A172 (cell line): ENCODE results near the gene ABCC6. TPM values are rescaled to one million over a fixed set of nuclear protein-coding genes. Genes with fewer than 3 reads are reported as not detected.
"Not testable (repeated sequence)": the region's sequence is repeated elsewhere in the genome, so short reads cannot be mapped to it uniquely, and the experiment has no call there.

Source experiments
- DNase-seq: peaks from one replicate; pipeline ENCODE4 v3.0.0-alpha.2; 2015; ENCODE audit warnings: low spot score
- total RNA-seq: library from RNA; depleted of rRNA; stranded (reverse); fragments of >200 nt; shearing (Covaris generic); gene quantifications from 2 replicates; pipeline ENCODE4 v1.2.3, GENCODE V29; 2014

The ABCC6 gene
- total RNA-seq, 1 experiment from 2014 or later: not detected

DNA sequence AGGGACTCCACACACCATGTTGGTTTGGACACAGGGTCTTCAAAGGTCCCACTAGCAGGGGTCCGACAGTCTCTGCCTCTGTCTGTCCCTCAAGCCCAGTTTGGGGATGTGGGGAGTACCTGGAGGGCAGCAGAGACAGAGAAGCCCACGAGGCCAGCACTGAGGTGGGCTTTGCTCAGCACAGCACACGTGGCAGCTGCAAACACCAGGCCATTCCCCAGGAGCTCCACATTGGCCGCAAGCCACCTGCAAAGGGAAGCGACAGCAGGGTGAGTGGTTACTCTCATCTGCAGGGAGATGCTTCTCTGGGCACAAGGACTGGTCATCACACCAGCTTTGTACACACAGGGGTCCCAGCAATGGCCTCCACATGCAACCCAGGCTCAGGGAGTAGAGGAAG, 62.0 kb downstream of the ABCC6 start:
- no peak for DNase-seq

DNA sequence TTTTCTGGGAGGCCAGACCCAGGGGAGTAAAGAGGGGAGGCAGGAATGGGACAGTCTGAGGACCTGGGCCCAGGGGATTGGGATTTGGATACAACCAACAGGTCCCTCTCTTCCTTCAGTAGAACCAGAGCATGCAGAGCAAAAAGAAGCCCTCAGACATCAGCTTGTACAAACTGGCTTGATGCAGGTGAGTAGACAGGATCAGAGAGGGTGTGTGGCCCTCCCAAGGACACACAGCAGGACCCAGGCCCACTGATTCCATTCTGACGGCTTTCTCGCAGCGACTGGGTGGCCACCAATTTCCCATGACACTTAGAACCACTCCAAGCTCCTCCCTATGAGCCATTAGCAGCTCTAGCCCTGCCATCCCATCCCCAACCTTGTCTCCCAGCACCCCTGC, 63.6 kb downstream of the ABCC6 start:
- no peak for DNase-seq

DNA sequence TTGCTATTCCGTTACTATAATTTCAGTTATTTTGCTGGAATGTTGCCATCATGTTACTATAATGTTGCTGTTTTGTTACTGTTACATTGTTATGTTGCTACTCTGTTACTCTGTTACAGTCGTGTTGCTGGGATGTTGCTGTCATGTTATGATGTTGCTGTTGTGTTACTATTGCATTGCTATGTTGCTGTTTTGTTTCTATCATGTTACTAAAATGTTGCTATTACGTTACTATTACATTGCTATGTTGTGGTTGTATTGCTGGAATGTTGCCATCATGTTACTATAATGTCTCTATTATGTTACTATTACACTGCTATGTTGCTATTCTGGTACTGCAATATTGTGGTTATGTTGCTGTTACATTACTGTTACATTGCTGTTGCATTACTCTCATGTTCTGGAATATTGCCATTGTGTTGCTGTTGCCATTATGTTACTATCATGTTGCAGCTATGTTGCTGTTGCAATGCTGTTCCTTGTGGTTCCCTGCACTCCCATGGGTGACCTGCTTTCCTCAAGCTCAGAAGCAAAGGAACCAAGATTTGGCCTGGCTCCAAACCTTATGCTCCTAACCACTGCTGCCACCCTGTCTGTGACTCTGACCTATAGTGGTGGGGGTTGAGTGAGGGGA, 64.4 kb downstream of the ABCC6 start:
- no peak for DNase-seq

DNA sequence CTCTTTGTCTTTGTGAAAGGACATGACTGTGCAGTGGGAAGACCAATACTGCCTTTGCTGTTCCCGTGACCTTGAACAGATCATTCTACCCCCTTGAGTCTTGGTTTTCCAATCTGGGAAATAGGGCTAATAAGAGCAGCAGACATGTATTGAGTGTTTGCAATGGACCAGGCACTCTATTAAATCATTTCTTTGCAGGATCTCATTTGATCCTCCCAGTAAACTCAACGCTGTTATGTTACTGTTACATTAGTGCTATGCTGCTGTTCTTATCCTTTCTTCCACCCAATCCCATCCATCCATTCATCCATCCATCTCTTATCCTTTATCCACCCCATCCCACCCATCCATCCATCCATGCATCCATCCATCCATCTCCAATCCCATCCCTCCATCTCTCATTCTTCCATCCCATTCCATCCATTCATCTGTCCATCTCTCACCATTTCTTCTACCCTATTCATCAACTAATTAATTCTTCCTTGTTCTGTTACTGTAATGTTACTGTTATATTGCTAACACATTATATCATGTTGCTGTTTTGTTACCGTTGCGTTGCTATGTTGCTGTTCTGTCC, 65.1 kb downstream of the ABCC6 start:
- no peak for DNase-seq

DNA sequence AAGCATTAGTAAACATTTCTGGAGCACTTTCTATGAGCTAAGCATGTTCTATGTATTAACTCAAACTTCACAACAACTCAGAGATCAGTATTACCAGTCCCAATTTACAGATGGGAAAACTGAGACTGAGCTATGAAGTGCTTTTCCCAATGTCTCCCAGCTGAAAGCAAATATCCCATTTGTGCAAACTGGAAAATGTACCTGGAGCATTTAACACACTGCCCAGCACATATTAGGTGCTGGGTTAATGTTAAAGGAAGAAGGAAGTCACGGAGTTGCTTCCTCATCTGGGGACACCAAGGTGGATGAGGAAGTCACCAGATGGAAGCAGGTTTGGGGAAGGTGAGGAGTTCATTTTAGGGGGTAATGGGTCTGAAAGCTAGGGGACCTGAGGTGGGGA, 66.1 kb downstream of the ABCC6 start:
- no peak for DNase-seq

DNA sequence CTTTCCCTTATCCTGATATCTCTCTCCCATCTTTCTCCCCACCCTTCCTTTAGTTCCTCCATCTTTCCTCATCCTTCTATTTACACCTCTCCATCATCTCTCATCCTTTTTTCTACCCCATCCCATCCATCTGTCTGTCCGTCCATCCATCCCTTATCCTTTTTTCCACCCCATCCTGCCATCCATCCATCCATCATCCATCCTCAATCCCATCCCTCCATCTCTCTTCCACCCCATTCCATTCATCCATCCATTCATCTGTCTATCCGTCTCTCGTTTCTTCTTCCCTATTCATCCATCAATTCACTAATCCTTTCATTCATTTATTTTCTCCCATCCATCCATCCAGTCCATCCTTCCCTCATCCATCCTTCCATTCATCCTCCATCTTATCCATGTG, 68.1 kb downstream of the ABCC6 start:
- no peak for DNase-seq

DNA sequence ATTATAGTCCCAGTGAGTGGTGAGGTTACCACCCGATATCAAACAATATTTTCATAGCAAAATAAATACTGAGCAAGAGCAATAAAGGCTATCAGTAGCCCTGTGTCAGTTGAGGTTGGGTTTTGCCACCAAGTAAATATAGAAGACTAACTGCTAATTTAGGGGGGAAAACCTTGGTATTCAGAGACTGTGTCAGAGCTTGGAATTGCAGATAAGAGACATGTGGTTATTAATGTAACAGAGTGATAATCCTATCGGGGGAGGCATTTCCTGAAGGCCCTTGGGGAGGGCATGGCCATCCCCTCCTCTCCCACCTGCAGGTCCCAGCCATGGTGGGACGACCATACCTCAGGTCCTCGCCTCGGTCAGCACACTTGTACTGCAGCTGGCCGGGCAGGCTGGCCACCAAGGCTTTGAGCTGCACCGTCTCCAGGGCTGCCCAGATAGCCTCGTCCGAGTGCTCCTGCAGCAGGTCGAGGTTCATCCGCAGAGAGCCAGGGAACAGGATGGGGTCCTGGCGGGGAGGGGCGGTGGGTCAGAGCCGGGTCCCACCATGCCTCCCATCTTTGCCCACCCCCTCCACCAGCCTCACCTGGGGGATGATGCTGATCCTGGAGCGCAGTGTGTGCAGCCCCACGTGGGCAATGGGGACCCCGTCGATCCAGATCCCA, 68.9 kb downstream of the ABCC6 start:
- no peak for DNase-seq

DNA sequence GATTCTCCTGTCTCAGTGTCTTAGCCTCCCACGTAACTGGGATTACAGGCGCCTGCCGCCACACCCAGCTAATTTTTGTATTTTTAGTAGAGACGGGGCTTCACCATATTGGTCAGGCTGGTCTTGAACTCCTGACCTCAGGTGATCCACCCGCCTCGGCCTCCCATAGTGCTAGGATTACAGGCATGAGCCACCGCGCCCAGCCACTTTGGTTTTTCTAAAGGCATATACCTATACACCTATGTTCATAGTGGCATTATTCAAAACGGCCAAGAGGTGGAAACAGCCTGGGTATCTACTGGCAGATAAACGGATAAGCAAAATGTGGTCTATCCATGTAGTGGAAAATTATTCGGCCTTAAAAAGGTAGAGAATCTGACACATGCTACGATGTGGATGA, 70.3 kb downstream of the ABCC6 start:
- not testable (repeated sequence) for DNase-seq

DNA sequence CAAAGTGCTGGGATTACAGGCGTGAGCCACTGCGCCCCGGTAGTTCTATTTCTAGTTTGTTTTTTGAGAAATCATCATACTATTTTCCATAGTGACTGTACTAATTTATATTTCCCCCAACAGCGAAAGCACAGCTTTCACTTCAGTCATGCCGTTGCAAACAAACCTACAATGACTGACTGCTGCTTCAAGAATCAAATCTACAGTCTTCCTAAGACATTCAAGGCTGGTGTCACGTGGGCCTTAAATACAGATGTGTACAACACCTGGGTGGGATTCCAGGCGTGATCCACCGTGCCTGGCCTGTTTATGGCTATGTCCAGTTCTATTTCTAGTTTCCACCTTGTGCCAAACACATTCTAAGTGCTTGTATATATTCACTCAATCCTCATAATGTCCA, 72.0 kb downstream of the ABCC6 start:
- DNase-seq: no peak

DNA sequence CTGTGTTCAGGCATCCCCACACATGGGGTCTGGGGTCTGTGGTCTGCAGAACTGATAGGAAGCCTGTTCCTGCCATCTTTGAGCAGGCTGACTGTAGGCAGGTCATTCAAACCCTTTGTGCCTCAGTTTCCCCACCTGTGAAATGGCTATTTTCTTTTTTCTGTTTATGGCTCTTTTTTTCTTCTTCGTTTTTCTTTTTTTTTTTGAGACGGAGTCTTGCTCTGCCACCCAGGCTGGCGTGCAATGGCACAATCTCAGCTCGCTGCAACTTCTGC, 72.5 kb downstream of the ABCC6 start:
- DNase-seq: no peak

DNA sequence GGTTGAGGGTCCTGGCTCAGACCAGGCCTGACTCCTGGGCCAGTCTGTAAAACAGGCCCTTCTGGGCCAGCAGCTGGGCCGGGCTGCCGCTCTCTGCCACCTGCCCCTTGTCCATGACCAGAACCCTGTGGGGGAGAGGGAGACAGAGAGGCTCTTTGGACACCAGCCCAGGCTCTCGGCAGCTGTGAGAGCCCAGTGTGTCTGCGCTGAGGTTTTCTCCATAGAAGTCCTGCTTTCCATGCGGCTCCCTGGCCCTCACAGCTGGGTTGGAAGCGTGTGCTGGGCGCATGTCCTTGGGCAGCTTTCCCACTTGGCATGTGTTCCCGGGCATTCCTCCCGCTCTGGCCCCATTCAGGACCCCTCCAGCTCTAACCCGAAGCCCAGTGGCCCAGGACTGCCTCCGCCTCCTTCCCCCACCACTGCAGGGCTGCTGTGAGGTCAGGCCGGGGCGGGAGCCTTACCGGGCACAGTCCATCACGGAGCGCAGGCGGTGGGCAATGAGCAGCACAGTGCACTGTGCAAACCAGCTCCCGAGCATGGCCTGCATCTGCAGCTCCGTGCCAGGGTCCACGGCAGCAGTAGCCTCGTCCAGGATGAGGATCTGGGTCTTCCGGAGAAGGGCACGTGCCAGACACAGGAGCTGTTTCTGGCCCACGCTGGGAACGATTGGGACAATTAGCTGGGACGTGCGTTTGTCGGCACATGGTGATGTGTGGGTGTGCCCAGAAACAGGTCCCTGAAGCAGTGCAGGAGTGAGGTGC, 73.0 kb downstream of the ABCC6 start:
- DNase-seq: no peak

DNA sequence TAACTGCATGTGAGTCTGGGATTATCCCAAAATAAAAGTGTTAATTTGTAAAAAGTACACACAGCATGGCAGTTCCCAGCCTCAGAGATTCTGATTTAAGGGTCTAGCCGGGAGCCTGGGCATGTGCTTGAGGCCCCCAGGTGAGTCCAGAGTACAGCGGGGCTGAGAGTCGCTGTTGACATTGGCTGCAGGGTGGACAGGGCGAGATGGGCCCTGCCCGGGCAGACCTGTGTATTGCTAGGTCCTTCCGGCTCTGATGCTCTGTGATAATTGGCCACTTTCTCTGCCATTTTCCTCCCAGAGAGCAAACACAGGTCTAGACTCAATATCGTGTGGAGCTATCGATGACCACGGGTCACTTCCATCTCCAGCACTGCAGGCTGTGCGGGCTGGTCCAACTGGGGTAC, 73.6 kb downstream of the ABCC6 start:
- no peak for DNase-seq

DNA sequence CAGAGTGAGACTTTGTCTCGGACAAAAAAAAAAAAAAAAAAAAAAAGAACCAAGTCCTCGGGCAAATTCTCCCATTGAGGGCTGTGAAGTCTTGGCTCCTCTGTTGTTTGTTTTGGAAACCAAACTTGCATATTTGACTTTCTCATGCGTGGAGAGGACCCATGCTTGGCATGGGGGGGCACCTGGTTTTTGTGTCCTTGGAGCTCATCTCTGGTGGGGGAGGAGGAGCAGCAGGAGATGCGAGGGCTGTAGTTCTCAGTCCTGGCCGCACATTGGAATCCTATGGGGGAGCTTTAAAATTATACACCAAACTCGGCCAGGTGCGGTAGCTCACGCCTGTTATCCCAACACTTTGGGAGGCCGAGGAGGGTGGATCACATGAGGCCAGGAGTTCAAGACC, 74.5 kb downstream of the ABCC6 start:
- no peak for DNase-seq

DNA sequence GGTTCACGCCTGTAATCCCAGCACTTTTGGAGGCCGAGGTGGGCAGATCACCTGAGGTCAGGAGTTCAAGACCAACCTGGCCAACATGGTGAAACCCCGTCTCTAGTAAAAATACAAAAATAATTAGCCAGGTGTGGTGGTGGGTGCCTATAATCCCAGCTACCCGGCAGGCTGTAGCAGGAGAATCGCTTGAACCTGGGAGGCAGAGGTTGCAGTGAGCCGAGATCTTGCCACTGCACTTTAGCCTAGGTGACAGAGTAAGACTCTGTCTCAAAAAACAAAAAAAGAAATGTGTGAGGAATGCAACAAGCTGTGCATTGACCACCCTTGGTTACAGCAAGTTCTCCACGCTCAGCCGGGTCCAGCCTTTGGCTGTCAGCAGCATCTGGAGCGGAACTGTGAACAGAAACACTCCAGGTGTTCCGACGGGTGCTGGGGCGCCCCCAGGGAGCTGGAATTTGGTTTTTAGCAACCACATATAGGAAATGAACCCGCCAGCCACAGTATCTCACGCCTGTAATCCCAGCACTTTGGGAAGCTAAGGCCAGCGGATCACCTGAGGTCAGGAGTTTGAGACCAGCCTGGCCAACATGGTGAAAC, 75.2 kb downstream of the ABCC6 start:
- not testable (repeated sequence) for DNase-seq

DNA sequence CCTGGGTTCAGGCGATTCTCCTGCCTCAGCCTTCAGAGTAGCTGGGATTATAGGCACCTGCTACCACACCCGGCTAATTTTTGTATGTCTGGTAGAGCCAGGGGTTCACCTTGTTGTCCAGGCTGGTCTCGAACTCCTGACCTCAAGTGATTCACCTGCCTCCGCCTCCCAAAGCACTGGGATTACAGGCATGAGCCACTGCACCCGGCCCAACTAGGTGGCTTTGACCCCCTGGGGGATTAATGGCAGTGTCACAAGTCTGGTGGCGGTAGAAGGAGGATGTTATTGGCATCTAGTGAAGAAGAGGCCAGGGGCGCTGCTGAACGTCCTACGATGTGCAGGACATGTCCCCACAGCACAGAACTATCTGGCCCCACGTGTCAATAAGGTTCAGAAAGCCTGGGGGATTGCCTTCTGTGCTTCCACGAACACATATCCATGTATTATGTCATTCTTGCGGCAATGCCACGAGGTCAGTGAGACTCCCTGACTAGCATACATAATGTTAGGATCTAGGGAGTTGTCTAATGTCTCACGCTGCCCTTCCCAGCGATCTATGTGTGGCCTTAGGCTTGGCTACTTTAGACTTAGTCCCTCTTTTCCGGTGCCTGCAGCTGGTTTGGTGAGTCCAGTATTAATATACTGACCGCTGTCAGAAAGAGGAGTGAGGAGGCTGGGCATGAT, 75.8 kb downstream of the ABCC6 start:
- DNase-seq: no peak

DNA sequence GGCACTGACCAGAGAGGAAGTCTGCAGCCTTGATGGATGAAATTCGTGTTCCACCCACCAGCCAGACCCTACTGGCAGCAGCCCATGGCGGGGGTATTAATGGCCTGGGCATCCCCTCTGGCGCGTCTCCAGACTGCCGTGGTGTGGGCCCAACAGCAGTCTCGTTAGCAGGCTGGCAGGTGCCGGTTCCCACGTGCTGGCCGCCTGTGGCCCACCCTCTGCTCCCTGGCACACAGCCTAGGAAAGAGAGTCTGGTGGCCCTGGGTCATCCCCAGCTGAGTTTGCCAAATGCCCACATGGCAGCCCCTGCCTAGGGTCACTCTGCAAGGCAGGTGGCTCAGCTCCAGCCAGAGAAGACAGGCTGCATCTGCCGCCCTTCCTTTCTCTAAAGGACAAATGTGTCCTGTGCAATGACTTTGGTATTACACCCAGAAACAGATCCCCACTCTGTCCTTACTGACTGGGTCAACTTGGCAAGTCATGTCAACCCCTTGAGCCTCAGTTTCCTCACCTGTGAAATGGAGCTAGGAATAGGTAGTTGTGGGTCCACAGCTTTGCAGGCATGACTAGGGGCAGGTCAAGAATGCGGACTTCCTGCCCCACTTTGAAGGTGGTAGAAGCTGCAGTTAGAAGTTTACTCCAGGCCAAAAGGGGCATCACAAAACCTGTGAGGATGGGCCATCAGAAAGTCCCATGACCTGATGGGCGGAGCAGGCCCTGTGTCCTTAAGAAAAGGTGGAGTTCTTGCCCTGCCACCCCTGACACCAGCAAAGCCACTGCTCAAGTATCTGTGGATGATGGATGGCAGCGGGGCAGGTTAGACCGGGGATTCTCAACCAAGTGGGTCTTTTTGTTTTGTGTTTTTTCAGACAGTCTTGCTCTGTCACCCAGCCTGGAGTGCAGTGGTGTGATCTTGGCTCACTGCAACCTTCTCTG, 76.6 kb downstream of the ABCC6 start:
- no peak for DNase-seq

DNA sequence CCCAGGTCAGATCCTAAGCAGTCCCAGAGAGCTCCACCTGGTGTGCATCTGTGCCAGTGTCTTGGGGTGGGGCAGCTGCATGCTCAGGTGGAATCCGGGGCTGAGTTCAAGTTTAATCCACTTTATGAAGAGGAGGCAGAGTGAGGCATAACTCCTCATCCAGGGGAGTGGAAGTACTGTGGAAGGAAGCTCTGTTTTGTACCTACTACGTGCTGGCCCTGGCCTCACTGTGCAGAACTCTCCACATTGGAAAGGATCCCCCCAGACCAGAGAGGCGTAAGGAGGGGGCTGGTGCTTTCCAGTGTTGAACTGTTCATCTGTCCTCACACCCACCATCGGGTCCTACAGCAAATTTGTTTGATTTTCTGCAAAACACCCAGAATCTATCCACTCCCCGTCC, 78.0 kb downstream of the ABCC6 start:
- no peak for DNase-seq

DNA sequence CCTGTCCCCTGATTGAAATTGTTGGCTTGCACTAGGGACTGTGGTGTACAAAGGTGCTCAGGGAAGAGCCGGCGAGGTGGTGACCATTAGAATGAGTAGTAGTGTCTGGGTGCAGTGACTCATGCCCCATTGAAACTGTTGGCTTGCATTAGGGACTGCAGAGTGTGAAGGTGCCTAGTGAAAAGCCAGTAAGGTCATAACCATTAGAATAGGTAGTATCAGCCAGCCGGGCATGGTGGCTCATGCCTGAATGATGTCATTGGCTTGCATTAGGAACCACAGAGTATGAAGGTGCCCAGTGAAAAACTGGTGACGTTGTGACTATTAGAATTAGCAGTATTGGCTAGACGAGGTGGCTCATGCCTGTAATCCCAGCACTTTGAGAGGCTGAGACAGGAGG, 78.9 kb downstream of the ABCC6 start:
- DNase-seq: peak; percentile 77

DNA sequence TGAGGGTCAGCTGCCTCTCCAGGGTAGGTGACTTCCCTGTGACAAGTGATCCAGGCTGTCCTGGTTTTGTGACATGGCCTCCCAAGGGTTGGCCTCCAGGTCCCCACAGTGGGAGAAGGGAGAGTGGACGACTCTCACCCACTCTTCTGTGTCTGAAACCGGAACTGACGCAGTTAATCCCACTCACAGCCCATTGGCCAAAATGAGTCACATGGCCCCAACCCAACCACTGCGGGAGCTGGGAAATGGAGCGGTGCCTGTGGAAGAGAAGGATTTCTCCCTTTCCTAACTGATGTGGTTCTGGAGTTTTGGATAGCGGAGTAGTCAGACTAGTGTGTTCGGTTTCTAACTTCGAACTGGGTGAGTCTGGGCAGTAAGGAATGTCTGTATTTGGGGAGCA, 79.4 kb downstream of the ABCC6 start:
- DNase-seq: no peak

DNA sequence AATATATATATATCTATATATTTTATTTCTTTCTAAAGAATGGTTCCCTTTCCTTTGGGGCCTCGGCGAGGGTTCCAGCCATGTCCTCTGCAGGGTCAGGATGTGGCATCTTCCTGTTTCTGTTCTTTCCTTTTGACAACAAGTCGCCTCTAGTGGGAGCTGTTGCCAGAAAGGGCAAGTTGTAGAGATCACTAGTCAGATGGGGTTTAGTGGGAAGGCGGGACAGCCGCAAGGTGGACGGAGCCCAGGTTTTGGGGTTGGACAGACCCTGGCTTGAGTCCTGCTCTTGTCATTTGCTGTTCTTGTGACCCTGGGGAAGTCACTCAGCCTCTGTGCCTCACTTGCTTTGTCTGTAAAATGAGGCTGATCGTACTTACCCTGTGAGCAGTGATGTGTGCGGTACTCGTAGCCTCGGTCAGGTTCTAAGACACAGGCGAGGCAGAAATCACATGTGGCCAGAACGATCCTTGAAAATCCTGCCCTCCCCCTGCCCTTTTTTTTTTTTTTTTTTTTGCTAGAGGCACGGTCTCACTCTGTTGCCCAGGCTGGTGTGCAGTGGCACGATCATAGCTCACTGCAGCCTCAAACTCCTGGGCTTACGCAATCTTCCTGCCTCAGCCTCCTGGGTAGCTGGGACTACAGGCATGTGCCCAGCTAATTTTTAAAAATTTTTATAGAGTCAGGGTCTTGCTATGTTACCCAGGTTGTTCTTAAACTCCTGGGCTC, 80.1 kb downstream of the ABCC6 start:
- DNase-seq: peak; percentile 22
